Ascending aorta (tissue), 2 donors: ENCODE measurements around the gene FASTKD3. TPM values are rescaled to one million over a fixed set of nuclear protein-coding genes. Genes with fewer than 3 reads are reported as not detected.
A peak's percentile ranks its signal among the peaks of the same experiment; 100 is the strongest.

Experiments
- DNase-seq, 2 donors: peaks; one replicate each; pipeline ENCODE4 v3.0.0-alpha.2; 2019; ENCODE audit warnings: low spot score in 2 of 2
- H3K27ac ChIP-seq, 2 donors: fragments of 200-600 bp; sonication (generic); one replicate each; pipeline ENCODE4 v1.5.1; 2016 to 2017; ENCODE audit warnings: mild to moderate bottlenecking in 1 of 2
- H3K27me3 ChIP-seq: fragments of 200-600 bp; sonication (generic); one replicate; pipeline ENCODE4 v1.5.1; 2017
- H3K36me3 ChIP-seq, 2 donors: fragments of 200-600 bp; sonication (generic); one replicate each; pipeline ENCODE4 v1.5.1; 2016
- H3K4me1 ChIP-seq, 2 donors: fragments of 200-600 bp; sonication (generic); one replicate each; pipeline ENCODE4 v1.5.1; 2016 to 2017; ENCODE audit warnings: mild to moderate bottlenecking in 1 of 2
- H3K4me3 ChIP-seq, 2 donors: fragments of 200-600 bp; sonication (generic); one replicate each; pipeline ENCODE4 v1.5.1; 2016 to 2017; ENCODE audit warnings: mild to moderate bottlenecking in 1 of 2
- H3K9me3 ChIP-seq, 2 donors: fragments of 200-600 bp; sonication (generic); one replicate each; pipeline ENCODE4 v1.5.1; 2016
- intact Hi-C: fragments of 100-400 bp; cut with DNase I; formaldehyde crosslinking; loops from one replicate; pipeline ENCODE4 v1.15.1; 2023
- total RNA-seq: library from RNA; depleted of rRNA; stranded (reverse); fragments of >200 nt; gene quantifications from one replicate; pipeline ENCODE4 v1.1.0, GENCODE V29; 2016
- TF ChIP-seq, protein P1 (sequence below), 3 experiments: fragments of 200-600 bp in 2 of 3; fragments of 450-650 bp in 1 of 3; sonication (generic) in 2 of 3; IDR thresholded peaks; one replicate each; pipeline ENCODE4 v1.5.1; 2016 to 2019; ENCODE audit warnings: antibody characterized with exemption in 3 of 3, mild to moderate bottlenecking in 1 of 3, moderate library complexity in 1 of 3

FASTKD3 gene
- total RNA-seq, 1 donor from 2014 or later, result not detected

- H3K4me1 ChIP-seq, result peaks cover 3 to 4% of the 10 kb centered on the region in 2 donors
- H3K27ac ChIP-seq, result no peak overlapping the region
- intact Hi-C loops, result loop anchor here (10.0 kb wide), 1 partner anchor 458 kb away; the partner anchor contains the start of gene ADCY2
- no peaks in the 10 kb centered on the region for H3K36me3 ChIP-seq
- no peak for DNase-seq
- TF ChIP-seq, protein P1, sequence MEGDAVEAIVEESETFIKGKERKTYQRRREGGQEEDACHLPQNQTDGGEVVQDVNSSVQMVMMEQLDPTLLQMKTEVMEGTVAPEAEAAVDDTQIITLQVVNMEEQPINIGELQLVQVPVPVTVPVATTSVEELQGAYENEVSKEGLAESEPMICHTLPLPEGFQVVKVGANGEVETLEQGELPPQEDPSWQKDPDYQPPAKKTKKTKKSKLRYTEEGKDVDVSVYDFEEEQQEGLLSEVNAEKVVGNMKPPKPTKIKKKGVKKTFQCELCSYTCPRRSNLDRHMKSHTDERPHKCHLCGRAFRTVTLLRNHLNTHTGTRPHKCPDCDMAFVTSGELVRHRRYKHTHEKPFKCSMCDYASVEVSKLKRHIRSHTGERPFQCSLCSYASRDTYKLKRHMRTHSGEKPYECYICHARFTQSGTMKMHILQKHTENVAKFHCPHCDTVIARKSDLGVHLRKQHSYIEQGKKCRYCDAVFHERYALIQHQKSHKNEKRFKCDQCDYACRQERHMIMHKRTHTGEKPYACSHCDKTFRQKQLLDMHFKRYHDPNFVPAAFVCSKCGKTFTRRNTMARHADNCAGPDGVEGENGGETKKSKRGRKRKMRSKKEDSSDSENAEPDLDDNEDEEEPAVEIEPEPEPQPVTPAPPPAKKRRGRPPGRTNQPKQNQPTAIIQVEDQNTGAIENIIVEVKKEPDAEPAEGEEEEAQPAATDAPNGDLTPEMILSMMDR (IDR thresholded peaks at IDR 0.05), result no peak
- H3K9me3 ChIP-seq, result no peaks in the 10 kb centered on the region
- peaks cover 5% of the 10 kb centered on the region for H3K27me3 ChIP-seq
- H3K4me3 ChIP-seq, result no peak overlapping the region
Observed at GRCh38 chr5:7852542-7852941, 16.3 kb downstream of the FASTKD3 start.

- Histone ChIP-seq H3K4me3 (no peak overlapping the region), H3K27ac (no peak overlapping the region), H3K27me3 (peaks cover 5% of the 10 kb centered on the region), H3K36me3 (no peaks in the 10 kb centered on the region), H3K4me1 (peaks cover 3 to 4% of the 10 kb centered on the region in 2 donors), H3K9me3 (no peaks in the 10 kb centered on the region)
- intact Hi-C loops, result loop anchor here (10.0 kb wide), 1 partner anchor 457 kb away; the partner anchor contains the start of gene ADCY2
- TF ChIP-seq, protein P1 (IDR thresholded peaks at IDR 0.05), result no peak
- no peak for DNase-seq
Observed at GRCh38 chr5:7851617-7852289, 17.1 kb downstream of the FASTKD3 start.

DNA sequence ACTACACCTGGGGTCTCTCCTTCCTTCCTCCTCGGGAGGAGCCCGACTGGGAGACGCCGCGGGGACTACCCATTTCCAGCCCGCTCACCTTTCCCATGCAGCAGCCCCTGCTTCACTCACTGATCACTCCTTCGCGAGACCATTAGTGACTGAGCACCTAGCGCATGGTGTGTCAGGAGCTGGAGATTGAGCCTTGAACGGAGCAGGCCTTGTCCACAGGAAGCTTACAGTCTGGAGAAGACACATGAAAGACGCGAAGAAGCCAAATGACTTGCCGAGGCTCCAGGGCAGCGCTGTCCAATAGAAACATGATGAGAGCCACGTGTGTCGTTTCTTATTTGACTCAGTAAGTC is 17.6 kb downstream of the FASTKD3 start:
- H3K27ac ChIP-seq, result no peak overlapping the region
- H3K27me3 ChIP-seq, result peaks cover 5% of the 10 kb centered on the region
- peak overlapping the region; percentile 58 to 73 for H3K4me3 ChIP-seq
- intact Hi-C loops, result loop anchor here (10.0 kb wide), 1 partner anchor 456 kb away; the partner anchor contains the start of gene ADCY2
- no peaks in the 10 kb centered on the region for H3K9me3 ChIP-seq
- no peak for DNase-seq
- no peaks in the 10 kb centered on the region for H3K36me3 ChIP-seq
- TF ChIP-seq, protein P1 (IDR thresholded peaks at IDR 0.05), result no peak
- H3K4me1 ChIP-seq, result peaks cover 3 to 4% of the 10 kb centered on the region in 2 donors

GRCh38 chr5:7850395-7851239 is 18.2 kb downstream of the FASTKD3 start, which contains the start of gene CFAP90:
Gene CFAP90, minus strand, starts transcription at chr5:7851133. Its CDS starts 112 bp downstream, at chr5:7851021.
- H3K36me3 ChIP-seq, result no peaks in the 10 kb centered on the region
- intact Hi-C loops, result loop anchor here (10.0 kb wide), 1 partner anchor 456 kb away; the partner anchor contains the start of gene ADCY2
- no peaks in the 10 kb centered on the region for H3K9me3 ChIP-seq
- peaks cover 3 to 4% of the 10 kb centered on the region in 2 donors for H3K4me1 ChIP-seq
- H3K4me3 ChIP-seq, result peak within 1 kb of the TSS; percentile 58 to 73
- peaks cover 5% of the 10 kb centered on the region for H3K27me3 ChIP-seq
- TF ChIP-seq, protein P1 (IDR thresholded peaks at IDR 0.05), result peak in 2 of 3 experiments; percentile 13 to 31
- no peak for DNase-seq
- H3K27ac ChIP-seq, result no peak within 1 kb of the TSS

DNA sequence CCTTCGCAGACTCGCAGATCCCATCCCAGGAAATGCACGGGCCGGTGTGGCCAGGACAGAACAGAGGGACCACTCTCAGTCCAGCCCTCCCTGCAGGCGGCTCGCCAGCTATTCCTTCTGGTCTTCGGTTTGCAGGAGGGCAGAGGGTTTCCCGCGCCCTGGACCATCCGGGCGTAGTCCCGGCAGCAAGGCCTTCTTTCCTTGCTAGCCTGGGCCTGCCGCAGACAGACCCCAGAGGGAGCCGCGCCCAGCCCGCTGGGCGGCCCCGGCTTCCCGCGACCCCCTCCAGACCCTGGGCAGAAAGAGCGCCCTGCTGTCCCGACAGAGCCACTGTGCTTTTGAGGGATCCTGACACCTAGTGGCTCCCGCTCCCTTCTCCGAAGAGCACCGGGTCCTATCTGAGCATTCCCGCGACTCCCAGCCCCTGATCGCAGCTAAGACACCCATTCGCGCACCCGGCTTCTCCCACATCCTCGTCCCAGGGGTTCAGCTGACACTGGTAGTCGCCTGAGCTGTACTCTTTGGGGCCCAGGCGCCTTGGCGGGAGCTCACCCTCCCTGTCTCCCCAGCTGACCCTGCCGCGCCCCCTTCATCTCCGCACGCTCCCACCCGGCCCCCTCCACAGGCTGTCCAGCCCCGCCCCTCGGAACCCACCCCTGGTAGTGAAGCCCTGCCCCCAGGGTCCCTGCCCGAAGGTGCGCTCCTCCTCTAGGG is 19.0 kb downstream of the FASTKD3 start:
- peaks cover 5% of the 10 kb centered on the region for H3K27me3 ChIP-seq
- H3K4me1 ChIP-seq, result peaks cover 3 to 4% of the 10 kb centered on the region in 2 donors
- DNase-seq, result no peak
- peak overlapping the region; percentile 58 to 73 for H3K4me3 ChIP-seq
- no peaks in the 10 kb centered on the region for H3K9me3 ChIP-seq
- intact Hi-C loops, result loop anchor here (10.0 kb wide), 1 partner anchor 455 kb away; the partner anchor contains the start of gene ADCY2
- TF ChIP-seq, protein P1 (IDR thresholded peaks at IDR 0.05), result peak in 1 of 3 experiments; percentile 28
- no peaks in the 10 kb centered on the region for H3K36me3 ChIP-seq
- no peak overlapping the region for H3K27ac ChIP-seq
